ENCODE measurements around the gene ARHGAP40.
A peak's percentile ranks its signal among the peaks of the same experiment; 100 is the strongest.

- TF ChIP-seq CTCF (conservative IDR thresholded peaks at IDR 0.05 in 1 of 2, IDR thresholded peaks at IDR 0.05 in 1 of 2; ENCODE audit: low read depth in 1 of 2, low read length in 2 of 2) = peak; percentile 20 to 51
- TF ChIP-seq EZH2 (IDR thresholded peaks at IDR 0.05; ENCODE audit: low read length, missing control alignments) = no peak
Observed at GRCh38 chr20:38649275-38649891, 47.8 kb downstream of the ARHGAP40 start.
